HG03442 (cell line): ENCODE results near the gene APBB2.
A peak's percentile ranks its signal among the peaks of the same experiment; 100 is the strongest.

Experiments used
- ATAC-seq: cut with Tn5 transposase; IDR thresholded peaks from one replicate; pipeline ENCODE4 v1.9.1; 2021; ENCODE audit warnings: mild to moderate bottlenecking, moderate library complexity; ENCODE audit not compliant: unreplicated experiment

The APBB2 gene

GRCh38 chr4:41196633-41197332, 17.6 kb downstream of the APBB2 start:
- no peak for ATAC-seq

GRCh38 chr4:41192136-41192535, 22.2 kb downstream of the APBB2 start:
- ATAC-seq, result no peak

GRCh38 chr4:41189666-41190065, 24.7 kb downstream of the APBB2 start:
- peak; percentile 9 for ATAC-seq

- ATAC-seq, result peak; percentile 55
Observed at GRCh38 chr4:41189076-41189475, 25.3 kb downstream of the APBB2 start.

GRCh38 chr4:41185614-41186592, 28.4 kb downstream of the APBB2 start:
- no peak for ATAC-seq

GRCh38 chr4:41184009-41184408, 30.3 kb downstream of the APBB2 start:
- ATAC-seq, result no peak

- ATAC-seq, result no peak
Observed at GRCh38 chr4:41183021-41183553, 31.3 kb downstream of the APBB2 start.

GRCh38 chr4:41181037-41181436, 33.3 kb downstream of the APBB2 start:
- ATAC-seq, result no peak

GRCh38 chr4:41179498-41180195, 34.7 kb downstream of the APBB2 start:
- ATAC-seq, result no peak

GRCh38 chr4:41178372-41179370, 35.7 kb downstream of the APBB2 start:
- no peak for ATAC-seq

GRCh38 chr4:41177016-41177415, 37.3 kb downstream of the APBB2 start:
- no peak for ATAC-seq

- no peak for ATAC-seq
Observed at GRCh38 chr4:41176340-41176739, 38.0 kb downstream of the APBB2 start.

- ATAC-seq, result no peak
Observed at GRCh38 chr4:41175794-41176193, 38.5 kb downstream of the APBB2 start.

- no peak for ATAC-seq
Observed at GRCh38 chr4:41174444-41174843, 39.9 kb downstream of the APBB2 start.

GRCh38 chr4:41172786-41173185, 41.6 kb downstream of the APBB2 start:
- ATAC-seq, result no peak

GRCh38 chr4:41169256-41169800, 45.0 kb downstream of the APBB2 start:
- ATAC-seq, result no peak

GRCh38 chr4:41167191-41167590, 47.2 kb downstream of the APBB2 start:
- no peak for ATAC-seq

GRCh38 chr4:41164405-41164804, 49.9 kb downstream of the APBB2 start:
- ATAC-seq, result no peak

GRCh38 chr4:41161355-41161754, 53.0 kb downstream of the APBB2 start:
- no peak for ATAC-seq

- no peak for ATAC-seq
Observed at GRCh38 chr4:41160856-41161255, 53.5 kb downstream of the APBB2 start.
